LNCAP (cell line): ENCODE results near the gene RABGAP1.

Experiments
- TF ChIP-seq, protein P1 (sequence below): fragments of 450-650 bp; IDR thresholded peaks from 2 replicates; pipeline ENCODE4 v1.5.1; 2017; ENCODE audit warnings: mild to moderate bottlenecking

The RABGAP1 gene

DNA sequence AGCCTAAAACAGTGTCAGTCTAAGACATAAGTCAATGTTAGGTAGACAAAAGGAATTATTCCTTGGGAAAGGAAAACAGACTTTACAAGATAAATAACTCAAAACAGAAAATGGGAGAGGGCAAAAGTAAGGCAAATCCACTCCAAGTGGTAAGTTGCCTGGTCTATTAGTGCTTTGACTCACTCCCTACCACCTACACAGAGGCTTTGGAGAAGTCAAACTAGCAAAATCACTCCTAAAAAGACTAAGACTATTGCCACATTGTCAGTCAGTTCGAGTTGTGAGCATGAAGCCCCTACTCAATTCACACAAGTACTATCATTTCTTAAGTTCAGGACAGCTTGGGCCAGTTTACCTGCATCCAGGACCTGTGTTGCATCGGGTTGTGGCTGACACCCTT is 22.5 kb upstream of the RABGAP1 start:
- TF ChIP-seq, protein P1, sequence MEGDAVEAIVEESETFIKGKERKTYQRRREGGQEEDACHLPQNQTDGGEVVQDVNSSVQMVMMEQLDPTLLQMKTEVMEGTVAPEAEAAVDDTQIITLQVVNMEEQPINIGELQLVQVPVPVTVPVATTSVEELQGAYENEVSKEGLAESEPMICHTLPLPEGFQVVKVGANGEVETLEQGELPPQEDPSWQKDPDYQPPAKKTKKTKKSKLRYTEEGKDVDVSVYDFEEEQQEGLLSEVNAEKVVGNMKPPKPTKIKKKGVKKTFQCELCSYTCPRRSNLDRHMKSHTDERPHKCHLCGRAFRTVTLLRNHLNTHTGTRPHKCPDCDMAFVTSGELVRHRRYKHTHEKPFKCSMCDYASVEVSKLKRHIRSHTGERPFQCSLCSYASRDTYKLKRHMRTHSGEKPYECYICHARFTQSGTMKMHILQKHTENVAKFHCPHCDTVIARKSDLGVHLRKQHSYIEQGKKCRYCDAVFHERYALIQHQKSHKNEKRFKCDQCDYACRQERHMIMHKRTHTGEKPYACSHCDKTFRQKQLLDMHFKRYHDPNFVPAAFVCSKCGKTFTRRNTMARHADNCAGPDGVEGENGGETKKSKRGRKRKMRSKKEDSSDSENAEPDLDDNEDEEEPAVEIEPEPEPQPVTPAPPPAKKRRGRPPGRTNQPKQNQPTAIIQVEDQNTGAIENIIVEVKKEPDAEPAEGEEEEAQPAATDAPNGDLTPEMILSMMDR, result no peak

DNA sequence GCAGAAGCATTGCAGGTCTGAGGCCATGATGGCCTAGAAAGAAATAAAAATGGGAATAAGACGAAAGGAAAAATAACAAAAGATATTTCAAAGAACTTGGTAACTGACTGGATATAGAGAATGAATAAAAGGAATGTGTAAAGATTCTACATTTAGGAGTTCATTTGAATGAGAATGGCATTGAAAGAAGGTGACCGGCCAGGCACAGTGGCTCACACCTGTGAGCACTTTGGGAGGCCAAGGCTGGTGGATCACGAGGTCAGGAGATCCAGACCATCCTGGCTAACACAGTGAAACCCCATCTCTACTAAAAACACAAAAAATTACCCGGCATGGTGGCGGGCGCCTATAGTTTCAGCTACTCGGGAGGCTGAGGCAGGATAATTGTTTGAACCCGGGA is 18.1 kb upstream of the RABGAP1 start:
- TF ChIP-seq, protein P1, result no peak

DNA sequence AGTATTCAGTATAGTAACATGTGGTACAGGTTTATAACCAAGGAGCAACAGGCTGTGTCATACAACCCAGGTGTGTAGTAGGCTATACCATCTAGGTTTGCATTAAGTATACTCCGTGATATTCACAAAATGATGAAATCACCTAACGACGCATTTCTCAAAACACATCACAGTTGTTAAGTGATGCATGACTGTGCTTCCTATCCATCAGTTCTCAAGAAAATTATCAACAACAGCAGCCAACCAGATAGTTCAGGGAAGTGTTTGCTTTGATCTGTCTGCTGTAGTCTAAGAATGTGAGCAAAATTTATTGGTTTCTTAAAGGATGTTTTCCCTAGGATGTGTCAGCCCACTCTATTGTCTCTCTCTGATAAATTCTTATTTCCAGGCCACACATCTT is 16.9 kb upstream of the RABGAP1 start:
- TF ChIP-seq, protein P1, result no peak

DNA sequence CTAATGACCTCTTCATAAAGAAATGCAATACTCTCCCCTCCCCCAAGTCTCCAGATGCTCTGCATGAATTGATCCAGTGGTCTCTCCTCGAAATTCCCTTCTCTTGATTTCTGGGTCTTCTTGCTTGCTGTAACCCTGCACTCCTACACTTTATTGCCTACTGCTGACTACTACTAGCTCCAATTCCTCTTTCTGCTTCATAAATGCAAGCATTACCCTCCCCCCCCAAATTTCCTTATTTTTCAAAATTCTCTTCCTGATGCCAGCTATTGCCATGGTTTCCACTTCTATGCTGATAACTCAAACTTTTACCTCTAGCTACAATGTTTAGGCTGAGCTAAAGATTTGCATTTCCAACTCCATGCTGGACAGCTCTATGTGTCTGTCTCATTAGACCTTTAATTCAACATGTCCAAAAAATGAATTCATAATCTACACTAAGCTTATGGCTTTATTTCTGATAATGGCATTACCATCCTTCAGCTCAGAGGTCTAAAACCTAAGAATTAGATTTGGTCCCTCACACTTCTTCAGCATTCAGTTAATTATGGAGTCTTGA is 10.9 kb upstream of the RABGAP1 start:
- TF ChIP-seq, protein P1, result no peak

DNA sequence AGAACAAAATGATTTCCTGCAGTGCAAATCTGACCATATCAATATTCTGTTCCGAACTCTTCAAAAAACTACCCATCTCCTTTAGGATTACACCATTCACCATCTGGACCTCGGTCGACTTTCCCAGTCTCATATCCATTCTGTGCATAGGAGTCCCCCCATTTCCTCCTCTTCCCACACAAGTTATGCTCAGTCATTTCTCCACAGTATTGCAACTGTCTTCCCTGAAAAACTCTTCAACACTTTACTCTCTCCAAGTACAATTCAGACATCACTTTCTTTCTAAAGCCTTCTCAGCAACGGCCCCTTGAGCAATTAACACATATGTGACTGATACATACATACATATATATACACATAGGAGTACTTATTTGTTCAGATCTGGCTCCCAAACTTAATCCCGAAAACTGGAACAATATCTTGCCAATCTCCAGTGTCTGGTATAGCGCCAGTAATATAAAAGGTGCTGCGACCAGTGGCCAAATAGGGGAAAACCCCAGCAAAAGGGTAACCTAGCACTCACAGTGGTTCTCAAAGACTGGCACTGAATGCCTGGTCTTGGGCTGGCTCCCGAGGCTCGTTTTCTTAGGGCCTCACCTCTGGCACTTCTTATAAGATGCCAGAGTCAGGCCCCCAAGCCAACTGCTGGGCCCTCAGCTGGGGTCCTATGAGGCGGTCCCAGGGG is 10.1 kb upstream of the RABGAP1 start:
- TF ChIP-seq, protein P1, result no peak

DNA sequence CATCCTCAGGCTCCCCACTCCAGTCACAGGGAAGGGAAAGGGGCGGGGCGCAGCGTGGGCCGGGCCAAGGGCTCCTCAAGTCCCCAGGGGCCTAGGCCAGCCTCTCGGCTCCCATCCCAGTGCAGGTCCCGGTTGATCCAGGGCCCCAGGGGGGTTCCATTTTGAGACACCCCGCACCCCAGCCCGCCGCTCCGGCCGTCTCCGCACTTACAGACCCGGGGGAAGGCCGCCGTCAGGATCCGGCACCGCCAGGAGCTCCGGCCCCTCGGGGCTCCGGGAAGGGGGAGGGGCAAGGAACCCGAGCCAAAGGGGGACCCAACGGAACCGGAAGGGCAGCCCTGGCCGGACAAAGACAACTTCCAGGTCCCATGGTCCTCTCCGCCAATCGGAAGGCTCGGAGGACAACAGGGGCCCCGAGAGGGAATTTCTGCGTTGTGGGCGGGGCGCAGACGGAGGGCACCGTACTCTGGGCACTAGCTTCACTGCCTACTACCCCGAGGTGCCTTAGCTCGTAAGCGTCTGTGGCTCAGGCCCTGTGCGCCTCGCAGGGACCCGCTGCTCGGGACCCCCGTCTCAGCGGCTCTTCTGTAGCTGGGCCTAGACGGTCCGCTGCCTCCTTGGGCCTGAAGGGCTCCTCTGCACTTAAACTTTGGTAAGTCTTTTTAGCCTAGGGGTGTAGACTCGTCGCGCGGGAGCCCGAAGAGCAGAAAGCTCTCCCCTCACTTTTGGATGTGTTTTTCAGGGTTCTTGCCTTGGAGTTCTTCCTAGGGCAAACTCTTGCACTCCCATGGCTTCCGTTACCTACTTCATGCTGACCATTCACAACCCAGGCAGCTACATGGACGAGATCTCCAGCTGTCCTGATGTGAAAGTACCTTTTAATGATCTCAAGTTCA is 9.3 kb upstream of the RABGAP1 start, which contains the start of gene ZBTB26:
Gene ZBTB26, minus strand, starts transcription at position 287 of the 896 bp plus-strand sequence. CDS start 11,578 bp downstream, outside the sequence.
- TF ChIP-seq, protein P1, result no peak

DNA sequence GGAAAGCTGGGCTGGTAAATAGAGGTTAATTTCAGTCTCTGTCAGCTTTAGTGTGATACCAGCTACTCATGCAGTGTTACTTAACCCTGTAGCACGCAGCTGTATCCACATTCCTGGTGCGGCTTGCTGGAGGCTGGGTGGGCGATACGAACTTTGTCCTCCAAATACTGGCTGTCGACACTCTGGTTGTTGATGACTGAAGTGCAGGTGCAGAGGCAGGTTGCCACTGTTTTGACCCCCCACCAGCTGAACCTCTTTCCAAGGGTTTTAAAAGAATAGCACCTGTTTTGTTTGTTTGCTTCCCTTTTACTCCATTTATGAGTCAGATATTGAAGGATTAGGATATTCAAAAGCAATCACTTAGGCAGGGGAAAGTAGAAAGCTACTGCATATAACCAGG is 4.4 kb upstream of the RABGAP1 start:
- TF ChIP-seq, protein P1, result no peak
